GM12891 (cell line): ENCODE results near the gene LSM12.

Experiments
- POLR2A ChIP-seq: IDR thresholded peaks from 2 replicates; pipeline ENCODE4 v1.6.1; 2011; ENCODE audit warnings: low read depth, low read length, control low read depth
- POLR2AphosphoS5 ChIP-seq: IDR thresholded peaks from 2 replicates; pipeline ENCODE4 v1.6.1; 2011; ENCODE audit warnings: low read depth, low read length, control low read depth

DNA sequence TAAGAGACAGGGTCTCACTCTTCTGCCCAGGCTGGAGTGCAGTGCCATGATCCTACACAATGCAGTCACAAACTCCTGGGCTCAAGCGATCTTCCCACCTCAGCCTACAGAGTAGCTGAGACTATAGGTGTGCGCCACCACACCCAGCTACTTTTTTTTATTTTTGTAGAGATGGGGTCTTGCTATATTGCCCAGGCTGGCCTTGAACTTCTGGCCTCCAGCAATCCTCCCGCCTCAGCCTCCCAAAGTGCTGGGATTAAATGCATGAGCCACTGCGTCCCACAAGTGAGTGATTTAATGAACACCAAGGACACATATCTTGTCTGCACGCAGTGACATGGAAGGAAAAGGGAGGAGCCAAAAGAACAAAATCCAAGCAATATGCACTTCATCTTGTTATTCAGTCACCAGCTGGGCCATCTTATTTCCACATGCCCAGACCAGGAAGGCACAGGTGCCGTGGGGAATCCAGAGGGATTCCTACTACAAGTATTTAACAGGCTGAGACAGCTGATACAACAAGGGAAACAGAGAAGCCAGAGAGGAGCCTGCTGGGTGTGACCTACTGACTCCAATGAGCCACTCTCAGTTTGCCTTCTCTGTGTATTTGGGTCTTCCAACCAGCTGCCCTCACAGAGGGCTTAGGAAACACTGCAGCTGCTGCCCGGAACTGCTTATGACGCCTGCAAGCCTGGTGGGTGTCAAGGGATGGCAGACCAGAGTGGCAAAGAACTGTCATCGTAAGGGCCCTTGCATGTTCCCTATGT lies 17.0 kb downstream of the LSM12 start:
- no peak for TF ChIP-seq POLR2A
- no peak for TF ChIP-seq POLR2AphosphoS5
